B cell (primary cell): Measurements from ENCODE around the gene DACH1.

ENCODE experiments used
- CTCF ChIP-seq: fragments of 200-600 bp; IDR thresholded peaks from one replicate; pipeline ENCODE4 v1.8.0; 2022; ENCODE audit warnings: antibody characterized with exemption, mild to moderate bottlenecking
- EZH2 ChIP-seq: IDR thresholded peaks from 2 replicates; pipeline ENCODE4 v1.6.1; 2012; ENCODE audit warnings: borderline replicate concordance, low read depth, mild to moderate bottlenecking, moderate library complexity, low read length; ENCODE audit not compliant: insufficient read depth, poor library complexity, severe bottlenecking

- TF ChIP-seq CTCF, result no peak
- no peak for TF ChIP-seq EZH2
Measured at GRCh38 chr13:71789037-71789436, 78.0 kb downstream of the DACH1 start.
